H9 (cell line): ENCODE results near the gene TRIM38. TPM values are rescaled to one million over a fixed set of nuclear protein-coding genes. Genes with fewer than 3 reads are reported as not detected.

Experiments used
- DNase-seq: peaks from one replicate; pipeline ENCODE4 v3.0.0-alpha.2; 2017
- H2AFZ ChIP-seq: one replicate; pipeline ENCODE4 v1.6.1; 2013; ENCODE audit warnings: mild to moderate bottlenecking, low read length, control low read depth, moderate library complexity
- H2AK5ac ChIP-seq: 2 replicates; pipeline ENCODE4 v1.6.1; 2013; ENCODE audit warnings: low read length, control low read depth, mixed read lengths; ENCODE audit not compliant: insufficient read length
- H2BK120ac ChIP-seq: one replicate; pipeline ENCODE4 v1.6.1; 2013; ENCODE audit warnings: low read depth, mild to moderate bottlenecking, low read length, control low read depth, inconsistent platforms; ENCODE audit not compliant: poor library complexity, severe bottlenecking
- H2BK12ac ChIP-seq: 2 replicates; pipeline ENCODE4 v1.6.1; 2013; ENCODE audit warnings: low read length, control low read depth, mixed read lengths, low read depth; ENCODE audit not compliant: insufficient read length
- H2BK15ac ChIP-seq: 2 replicates; pipeline ENCODE4 v1.6.1; 2013; ENCODE audit warnings: low read depth, low read length, control low read depth
- H2BK20ac ChIP-seq: one replicate; pipeline ENCODE4 v1.6.1; 2013; ENCODE audit warnings: low read depth, mild to moderate bottlenecking, low read length, control low read depth, inconsistent platforms; ENCODE audit not compliant: poor library complexity, severe bottlenecking
- H2BK5ac ChIP-seq: 2 replicates; pipeline ENCODE4 v1.6.1; 2013; ENCODE audit warnings: low read length, control low read depth, mixed read lengths; ENCODE audit not compliant: insufficient read length
- H3K14ac ChIP-seq: 2 replicates; pipeline ENCODE4 v1.6.1; 2013; ENCODE audit warnings: low read length, control low read depth; ENCODE audit not compliant: insufficient read depth
- H3K18ac ChIP-seq: 2 replicates; pipeline ENCODE4 v1.6.1; 2013; ENCODE audit warnings: low read depth, mild to moderate bottlenecking, mixed read lengths, low read length, control low read depth; ENCODE audit not compliant: insufficient read length
- H3K23ac ChIP-seq: 2 replicates; pipeline ENCODE4 v1.6.1; 2013; ENCODE audit warnings: low read length, control low read depth, mixed read lengths, low read depth; ENCODE audit not compliant: insufficient read length
- H3K23me2 ChIP-seq: 2 replicates; pipeline ENCODE4 v1.6.1; 2013; ENCODE audit warnings: low read depth, mild to moderate bottlenecking, mixed read lengths, low read length, control low read depth; ENCODE audit not compliant: insufficient read length, poor library complexity, severe bottlenecking
- H3K27ac ChIP-seq: 2 replicates; pipeline ENCODE4 v1.5.1; 2013; ENCODE audit warnings: low read length, control low read depth, mixed read lengths, low read depth; ENCODE audit not compliant: insufficient read length
- H3K27me3 ChIP-seq: 2 replicates; pipeline ENCODE4 v1.6.1; 2013; ENCODE audit warnings: low read length, control low read depth, inconsistent platforms; ENCODE audit not compliant: insufficient read depth
- H3K4ac ChIP-seq: 2 replicates; pipeline ENCODE4 v1.6.1; 2013; ENCODE audit warnings: low read depth, mild to moderate bottlenecking, control low read depth, inconsistent platforms, low read length, moderate library complexity
- H3K4me1 ChIP-seq: 2 replicates; pipeline ENCODE4 v1.6.1; 2013; ENCODE audit warnings: low read length, control low read depth, inconsistent platforms; ENCODE audit not compliant: insufficient read depth
- H3K4me2 ChIP-seq: 2 replicates; pipeline ENCODE4 v1.6.1; 2013; ENCODE audit warnings: low read length, control low read depth, mixed read lengths; ENCODE audit not compliant: insufficient read length, insufficient read depth
- H3K56ac ChIP-seq: 2 replicates; pipeline ENCODE4 v1.6.1; 2013; ENCODE audit warnings: low read depth, mild to moderate bottlenecking, mixed read lengths, low read length, control low read depth; ENCODE audit not compliant: insufficient read length
- H3K79me1 ChIP-seq: 2 replicates; pipeline ENCODE4 v1.6.1; 2013; ENCODE audit warnings: low read depth, mild to moderate bottlenecking, moderate library complexity, low read length, control low read depth, inconsistent platforms; ENCODE audit not compliant: insufficient read depth, poor library complexity, severe bottlenecking
- H3K79me2 ChIP-seq: 2 replicates; pipeline ENCODE4 v1.6.1; 2013; ENCODE audit warnings: low read length, control low read depth, inconsistent platforms; ENCODE audit not compliant: insufficient read depth
- H3K9ac ChIP-seq: 2 replicates; pipeline ENCODE4 v1.6.1; 2013; ENCODE audit warnings: low read length, control low read depth, mixed read lengths; ENCODE audit not compliant: insufficient read length; ENCODE audit errors: extremely low read depth
- H3K9me3 ChIP-seq: one replicate; pipeline ENCODE4 v1.6.1; 2013; ENCODE audit warnings: low read depth, low read length, inconsistent platforms; ENCODE audit not compliant: control insufficient read depth
- H3T11ph ChIP-seq: one replicate; pipeline ENCODE4 v1.6.1; 2013; ENCODE audit warnings: mild to moderate bottlenecking, low read length, control low read depth, inconsistent platforms
- H4K20me1 ChIP-seq: one replicate; pipeline ENCODE4 v1.6.1; 2013; ENCODE audit not compliant: control insufficient read depth, insufficient read length, insufficient read depth
- H4K5ac ChIP-seq: 2 replicates; pipeline ENCODE4 v1.6.1; 2013; ENCODE audit warnings: low read depth, mild to moderate bottlenecking, mixed read lengths, low read length, control low read depth; ENCODE audit not compliant: insufficient read length
- H4K8ac ChIP-seq: replicated peaks from 2 replicates; pipeline ENCODE4 v1.6.1; 2013; ENCODE audit warnings: low read length, control low read depth, mixed read lengths, low read depth; ENCODE audit not compliant: insufficient read length
- H4K91ac ChIP-seq: 2 replicates; pipeline ENCODE4 v1.6.1; 2013; ENCODE audit warnings: low read depth, mild to moderate bottlenecking, moderate library complexity, mixed read lengths, low read length, control low read depth; ENCODE audit not compliant: insufficient read length
- H3K27ac Mint-ChIP-seq, 3 experiments: 2 replicates in 2 of 3; 3 replicates in 1 of 3; pipeline ENCODE4 v1.8.0; 2020 to 2021; ENCODE audit warnings: mixed read lengths in 3 of 3, mild to moderate bottlenecking in 1 of 3, moderate library complexity in 1 of 3
- H3K27me3 Mint-ChIP-seq: 2 replicates; pipeline ENCODE4 v1.8.0; 2021; ENCODE audit warnings: low read depth, mild to moderate bottlenecking, moderate library complexity, mixed read lengths
- H3K36me3 Mint-ChIP-seq, 3 experiments: 2 replicates in 2 of 3; 3 replicates in 1 of 3; pipeline ENCODE4 v1.8.0; 2020 to 2021; ENCODE audit warnings: low read depth in 3 of 3, mixed read lengths in 3 of 3; ENCODE audit not compliant: insufficient read depth in 1 of 3
- H3K4me1 Mint-ChIP-seq, 2 experiments: 2 replicates each; pipeline ENCODE4 v1.8.0; 2020; ENCODE audit warnings: mixed read lengths in 2 of 2
- H3K4me3 Mint-ChIP-seq, 2 experiments: 2 replicates in 1 of 2; 3 replicates in 1 of 2; pipeline ENCODE4 v1.8.0; 2020 to 2021; ENCODE audit warnings: mild to moderate bottlenecking in 2 of 2, mixed read lengths in 2 of 2, moderate library complexity in 1 of 2
- H3K9me3 Mint-ChIP-seq, 2 experiments: 2 replicates in 1 of 2; 3 replicates in 1 of 2; pipeline ENCODE4 v1.8.0; 2020; ENCODE audit warnings: mild to moderate bottlenecking in 2 of 2, mixed read lengths in 2 of 2, moderate library complexity in 1 of 2
- total RNA-seq: library from RNA; stranded (reverse); gene quantifications from 2 replicates; pipeline ENCODE4 v1.2.1, GENCODE V29; 2021
- TF ChIP-seq, protein P1 (sequence below): fragments of 200-600 bp; sonication (generic); conservative IDR thresholded peaks from 3 replicates; pipeline ENCODE4 v1.8.0; 2021; ENCODE audit warnings: antibody characterized with exemption, mild to moderate bottlenecking

The TRIM38 gene
- total RNA-seq, 1 experiment from 2014 or later, result 0.61 TPM

GRCh38 chr6:25968769-25969168 lies 6.2 kb downstream of the TRIM38 start:
- no peak overlapping the region for H3K27ac Mint-ChIP-seq
- Histone ChIP-seq H3K18ac (no peak overlapping the region), H3K14ac (no peak overlapping the region), H3K23ac (no peak overlapping the region), H2BK120ac (no peak overlapping the region), H2BK15ac (no peak overlapping the region), H2BK5ac (no peak overlapping the region), H2AK5ac (no peak overlapping the region), H3K79me2 (no peaks in the 10 kb centered on the region), H3K9me3 (no peaks in the 10 kb centered on the region), H4K8ac (no peak overlapping the region), H3K27me3 (no peaks in the 10 kb centered on the region; the same call in 1 of the 2 replicates), H4K20me1 (no peaks in the 10 kb centered on the region), H2BK20ac (no peak overlapping the region), H3K56ac (no peak overlapping the region), H3K9ac (no peak overlapping the region), H3K23me2 (no peaks in the 10 kb centered on the region), H2AFZ (no peak overlapping the region), H4K5ac (no peak overlapping the region), H2BK12ac (no peak overlapping the region), H3K4ac (no peak overlapping the region), H3K4me1 (no peaks in the 10 kb centered on the region; the same call in 1 of the 2 replicates), H3K4me2 (no peak overlapping the region), H3K79me1 (no peaks in the 10 kb centered on the region), H4K91ac (no peak overlapping the region), H3K27ac (no peak overlapping the region), H3T11ph (no peak overlapping the region)
- peaks cover 6% of the 10 kb centered on the region for H3K27me3 Mint-ChIP-seq
- H3K9me3 Mint-ChIP-seq, result no peaks in the 10 kb centered on the region
- no peak for DNase-seq
- peaks cover 10 to 35% (median 34%) of the 10 kb centered on the region in 3 experiments for H3K36me3 Mint-ChIP-seq
- peaks cover 33 to 40% of the 10 kb centered on the region in 2 experiments for H3K4me1 Mint-ChIP-seq
- H3K4me3 Mint-ChIP-seq, result no peak overlapping the region
- TF ChIP-seq, protein P1, sequence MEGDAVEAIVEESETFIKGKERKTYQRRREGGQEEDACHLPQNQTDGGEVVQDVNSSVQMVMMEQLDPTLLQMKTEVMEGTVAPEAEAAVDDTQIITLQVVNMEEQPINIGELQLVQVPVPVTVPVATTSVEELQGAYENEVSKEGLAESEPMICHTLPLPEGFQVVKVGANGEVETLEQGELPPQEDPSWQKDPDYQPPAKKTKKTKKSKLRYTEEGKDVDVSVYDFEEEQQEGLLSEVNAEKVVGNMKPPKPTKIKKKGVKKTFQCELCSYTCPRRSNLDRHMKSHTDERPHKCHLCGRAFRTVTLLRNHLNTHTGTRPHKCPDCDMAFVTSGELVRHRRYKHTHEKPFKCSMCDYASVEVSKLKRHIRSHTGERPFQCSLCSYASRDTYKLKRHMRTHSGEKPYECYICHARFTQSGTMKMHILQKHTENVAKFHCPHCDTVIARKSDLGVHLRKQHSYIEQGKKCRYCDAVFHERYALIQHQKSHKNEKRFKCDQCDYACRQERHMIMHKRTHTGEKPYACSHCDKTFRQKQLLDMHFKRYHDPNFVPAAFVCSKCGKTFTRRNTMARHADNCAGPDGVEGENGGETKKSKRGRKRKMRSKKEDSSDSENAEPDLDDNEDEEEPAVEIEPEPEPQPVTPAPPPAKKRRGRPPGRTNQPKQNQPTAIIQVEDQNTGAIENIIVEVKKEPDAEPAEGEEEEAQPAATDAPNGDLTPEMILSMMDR, result no peak
